Astrocyte of the spinal cord (primary cell): ENCODE results near the gene ALK.

ENCODE experiments used
- DNase-seq: peaks from one replicate; pipeline ENCODE4 v3.0.0; 2011; ENCODE audit warnings: low read depth, low spot score
- H3K4me3 ChIP-seq: 2 replicates; pipeline ENCODE4 v1.5.1; 2011; ENCODE audit warnings: low read depth, mild to moderate bottlenecking, low read length, moderate library complexity
- CTCF ChIP-seq: IDR thresholded peaks from 2 replicates; pipeline ENCODE4 v1.5.1; 2012; ENCODE audit warnings: low read depth, mild to moderate bottlenecking, low read length, inconsistent platforms
- in situ Hi-C: cut with HindIII; loops from 2 replicates; pipeline ENCODE4 v1.10.0; 2017; ENCODE audit warnings: low sequenced_read_pairs

ALK gene

DNA sequence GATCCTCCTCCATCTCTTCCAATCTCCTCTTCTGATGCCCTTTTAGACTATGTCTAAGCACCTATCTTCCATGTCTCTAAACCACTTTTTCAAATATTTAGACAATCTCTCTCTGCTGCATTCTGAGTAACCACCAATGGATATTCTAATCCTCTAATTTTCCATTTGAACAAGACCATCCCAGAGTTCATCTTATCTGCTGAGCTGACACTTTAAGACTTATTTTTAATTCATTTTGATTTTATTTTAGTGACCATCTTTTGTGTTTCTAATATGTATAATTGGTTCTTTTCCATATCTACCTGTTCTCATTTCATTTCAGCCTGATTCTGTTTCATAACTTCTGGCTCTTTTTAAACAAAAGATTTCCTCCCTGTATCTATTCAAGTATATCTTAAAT lies 436.3 kb downstream of the ALK start:
- TF ChIP-seq CTCF: no peak
- no peak overlapping the region for H3K4me3 ChIP-seq
- in situ Hi-C loops: no loop called here
- DNase-seq: no peak

GRCh38 chr2:29482867-29483266 lies 438.5 kb downstream of the ALK start:
- H3K4me3 ChIP-seq: no peak overlapping the region
- DNase-seq: no peak
- no peak for TF ChIP-seq CTCF
- in situ Hi-C loops: no loop called here

DNA sequence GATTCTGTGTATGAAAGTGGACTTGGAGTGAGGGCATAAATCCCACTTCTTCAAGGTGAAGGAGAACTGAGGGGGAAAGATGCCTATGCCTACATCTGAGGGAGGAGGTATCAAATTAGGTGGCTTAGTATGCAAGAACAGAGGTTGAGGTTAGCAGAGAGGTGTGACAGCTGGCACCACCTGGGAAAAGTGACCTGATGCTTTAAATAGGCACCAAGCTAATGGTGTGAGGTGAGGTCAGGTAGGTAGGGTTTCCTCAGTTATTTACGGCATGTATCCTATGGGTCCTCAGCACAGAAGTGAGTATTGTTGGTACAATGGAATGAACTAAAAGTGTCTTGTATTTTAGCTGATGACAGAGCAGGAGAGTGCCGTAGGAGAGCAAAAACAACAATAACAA lies 439.0 kb downstream of the ALK start:
- in situ Hi-C loops: no loop called here
- DNase-seq: no peak
- no peak overlapping the region for H3K4me3 ChIP-seq
- TF ChIP-seq CTCF: no peak

DNA sequence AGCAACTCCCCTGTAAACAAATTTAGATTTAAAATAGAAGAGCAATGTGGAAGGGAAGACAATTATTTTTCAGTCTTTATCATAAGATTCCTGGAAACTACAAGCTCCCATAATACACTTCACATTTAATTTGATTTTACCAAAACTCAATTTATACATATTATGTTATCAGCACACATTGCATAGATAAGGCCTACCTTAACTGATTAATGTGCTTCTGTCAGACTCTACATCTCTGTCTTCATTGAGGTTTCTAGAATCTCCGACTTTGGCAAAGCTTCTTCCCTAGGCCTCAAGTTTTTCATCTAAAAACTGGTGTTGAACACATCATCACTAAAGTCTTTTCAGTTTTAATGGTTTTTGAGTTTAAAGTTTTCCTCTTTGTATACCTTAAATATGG lies 440.1 kb downstream of the ALK start:
- TF ChIP-seq CTCF: no peak

GRCh38 chr2:29480426-29480825 lies 441.0 kb downstream of the ALK start:
- in situ Hi-C loops: no loop called here
- no peak for DNase-seq

More for the DNA sequence above, 440.1 kb downstream of the ALK start:
- in situ Hi-C loops: no loop called here
- no peak overlapping the region for H3K4me3 ChIP-seq
- DNase-seq: no peak

GRCh38 chr2:29479401-29479800 lies 442.0 kb downstream of the ALK start:
- DNase-seq: no peak
- in situ Hi-C loops: no loop called here
- no peak for TF ChIP-seq CTCF
- no peak overlapping the region for H3K4me3 ChIP-seq

More at GRCh38 chr2:29480426-29480825, 441.0 kb downstream of the ALK start:
- H3K4me3 ChIP-seq: no peak overlapping the region
- TF ChIP-seq CTCF: no peak

- no peak for TF ChIP-seq CTCF
- no peak overlapping the region for H3K4me3 ChIP-seq
- in situ Hi-C loops: no loop called here
- no peak for DNase-seq
Measured at GRCh38 chr2:29478641-29479040, 442.7 kb downstream of the ALK start.
